Measurements from ENCODE around the gene JUND. TPM values are rescaled to one million over a fixed set of nuclear protein-coding genes. Genes with fewer than 3 reads are reported as not detected.

The JUND gene
- total RNA-seq, 1 experiment from 2014 or later = 103 TPM

- Histone ChIP-seq H3K23me2 (ENCODE audit: insufficient read length, low read depth, low read length, poor library complexity, severe bottlenecking) (peaks cover 4% of the 10 kb centered on the region), H2BK12ac (ENCODE audit: insufficient read length, low read depth, low read length) (no peak overlapping the region), H3K18ac (ENCODE audit: insufficient read length, low read depth, low read length) (no peak overlapping the region), H2BK20ac (ENCODE audit: low read depth, low read length, poor library complexity, severe bottlenecking) (no peak overlapping the region), H2BK120ac (ENCODE audit: low read depth, low read length, poor library complexity, severe bottlenecking) (no peak overlapping the region), H4K8ac (replicated peaks; ENCODE audit: insufficient read length, low read depth, low read length) (no peak overlapping the region), H3K56ac (ENCODE audit: insufficient read length, low read depth, low read length) (no peak overlapping the region), H4K20me1 (ENCODE audit: control insufficient read depth, insufficient read depth, insufficient read length) (no peaks in the 10 kb centered on the region), H3K23ac (ENCODE audit: insufficient read length, low read depth, low read length) (no peak overlapping the region), H4K5ac (ENCODE audit: insufficient read length, low read depth, low read length) (no peak overlapping the region), H3K9ac (ENCODE audit: extremely low read depth, insufficient read length, low read length) (no peak overlapping the region), H3K9me3 (ENCODE audit: control insufficient read depth, low read depth, low read length) (no peaks in the 10 kb centered on the region), H2AK5ac (ENCODE audit: insufficient read length, low read length) (no peak overlapping the region), H2AFZ (ENCODE audit: low read length) (no peak overlapping the region), H2BK15ac (ENCODE audit: low read depth, low read length) (no peak overlapping the region), H3T11ph (ENCODE audit: low read length) (no peak overlapping the region), H4K91ac (ENCODE audit: insufficient read length, low read depth, low read length) (no peak overlapping the region), H3K27me3 (ENCODE audit: insufficient read depth, low read length) (no peaks in the 10 kb centered on the region), H2BK5ac (ENCODE audit: insufficient read length, low read length) (no peak overlapping the region), H3K27ac (ENCODE audit: insufficient read length, low read depth, low read length) (no peak overlapping the region), H3K79me1 (ENCODE audit: insufficient read depth, low read depth, low read length, poor library complexity, severe bottlenecking) (peaks cover 3% of the 10 kb centered on the region), H3K4me2 (ENCODE audit: insufficient read depth, insufficient read length, low read length) (no peak overlapping the region), H3K14ac (ENCODE audit: insufficient read depth, low read length) (no peak overlapping the region), H3K79me2 (ENCODE audit: insufficient read depth, low read length) (peaks cover 9% of the 10 kb centered on the region; the same call in 1 of the 2 replicates), H3K4ac (ENCODE audit: low read depth, low read length) (no peak overlapping the region), H3K4me1 (ENCODE audit: insufficient read depth, low read length) (no peaks in the 10 kb centered on the region)
- peaks cover 4% of the 10 kb centered on the region for H3K27me3 Mint-ChIP-seq (ENCODE audit: low read depth)
- peak; percentile 73 for DNase-seq
- peaks cover 19 to 25% of the 10 kb centered on the region in 2 experiments for H3K4me1 Mint-ChIP-seq
- WGBS (ENCODE audit: extremely low coverage, insufficient read length, low lambda C conversion rate) = no CpG with 5 or more reads among the region's 13 CpGs
- H3K27ac Mint-ChIP-seq = peak overlapping the region in 2 of 3 experiments; percentile 49 to 60; a peak in 1 of 7 replicates
- no peak overlapping the region for H3K4me3 Mint-ChIP-seq
- H3K9me3 Mint-ChIP-seq = peaks cover 0 to 7% of the 10 kb centered on the region in 2 experiments; a peak in 2 of 5 replicates
- no peak for TF ChIP-seq CTCF (conservative IDR thresholded peaks at IDR 0.05)
- H3K36me3 Mint-ChIP-seq (ENCODE audit: insufficient read depth in 1 of 3, low read depth in 3 of 3) = peaks cover 5 to 29% (median 27%) of the 10 kb centered on the region in 3 experiments
These were observed 6.6 kb downstream of the JUND start for GRCh38 chr19:18274781-18275356.

All from H9 (cell line).